ENCODE data around the gene ARMH4. TPM values are rescaled to one million over a fixed set of nuclear protein-coding genes. Genes with fewer than 3 reads are reported as not detected.

Gene ARMH4

GRCh38 chr14:57957441-57957840 is 194.6 kb downstream of the ARMH4 start:
- no peak overlapping the region for H3K9ac ChIP-seq (ENCODE audit: low read length)
- H3K14ac ChIP-seq (ENCODE audit: low read length in 2 of 2) = no peak overlapping the region
- DNase-seq = no peak
- no peaks in the 10 kb centered on the region for H3K36me3 ChIP-seq (ENCODE audit: control insufficient read depth in 1 of 2, insufficient read depth in 2 of 2, low read depth in 1 of 2, low read length in 2 of 2)
- no peak overlapping the region for H4K8ac ChIP-seq (ENCODE audit: low read length)
- H3K27ac ChIP-seq (ENCODE audit: low read length, poor library complexity, severe bottlenecking) = no peak overlapping the region
- H2BK15ac ChIP-seq (ENCODE audit: low read depth, poor library complexity, severe bottlenecking) = no peak overlapping the region
- H2BK12ac ChIP-seq (ENCODE audit: low read length in 2 of 2) = no peak overlapping the region
- WGBS = 100% methylated on average over 1 of the region's 2 CpGs
- H3K4me2 ChIP-seq (ENCODE audit: low read length, poor library complexity, severe bottlenecking) = no peak overlapping the region
- no peaks in the 10 kb centered on the region for H3K9me3 ChIP-seq (ENCODE audit: control insufficient read depth, low read length)
- peaks cover 0 to 8% of the 10 kb centered on the region in 2 experiments for H3K27me3 ChIP-seq (ENCODE audit: control insufficient read depth in 1 of 2, insufficient read depth in 1 of 2, low read length in 2 of 2)
- H2AFZ ChIP-seq (ENCODE audit: low read depth, low read length) = no peak overlapping the region
- H3K23ac ChIP-seq (ENCODE audit: low read length in 2 of 2) = no peak overlapping the region
- H2BK120ac ChIP-seq (ENCODE audit: low read depth, low read length) = no peak overlapping the region
- H2BK5ac ChIP-seq (ENCODE audit: low read depth, low read length, poor library complexity, severe bottlenecking) = no peak overlapping the region
- no peak overlapping the region for H3K4me3 ChIP-seq (ENCODE audit: insufficient read depth in 1 of 2, low read depth in 1 of 2, low read length in 2 of 2)
- H4K91ac ChIP-seq (ENCODE audit: low read length) = no peak overlapping the region
- H3K18ac ChIP-seq (ENCODE audit: low read depth in 1 of 2, low read length in 2 of 2) = no peak overlapping the region
- no peak overlapping the region for H3K4ac ChIP-seq (ENCODE audit: low read depth in 1 of 2, low read length in 2 of 2)
- H3K4me1 ChIP-seq (ENCODE audit: control insufficient read depth, insufficient read depth, low read depth, low read length) = no peaks in the 10 kb centered on the region
- no peaks in the 10 kb centered on the region for H3K79me1 ChIP-seq (replicated peaks; ENCODE audit: low read length, poor library complexity, severe bottlenecking)
- no peak overlapping the region for H2AK5ac ChIP-seq (ENCODE audit: low read length, severe bottlenecking)

Small RNA genes within 50 kb of the gene (small RNA-seq; reads per million reads assigned to genes)
- gene RN7SL598P (ENCODE audit: low read depth) = not detected
